ENCODE data around the gene GARIN5B.

Gene GARIN5B

DNA sequence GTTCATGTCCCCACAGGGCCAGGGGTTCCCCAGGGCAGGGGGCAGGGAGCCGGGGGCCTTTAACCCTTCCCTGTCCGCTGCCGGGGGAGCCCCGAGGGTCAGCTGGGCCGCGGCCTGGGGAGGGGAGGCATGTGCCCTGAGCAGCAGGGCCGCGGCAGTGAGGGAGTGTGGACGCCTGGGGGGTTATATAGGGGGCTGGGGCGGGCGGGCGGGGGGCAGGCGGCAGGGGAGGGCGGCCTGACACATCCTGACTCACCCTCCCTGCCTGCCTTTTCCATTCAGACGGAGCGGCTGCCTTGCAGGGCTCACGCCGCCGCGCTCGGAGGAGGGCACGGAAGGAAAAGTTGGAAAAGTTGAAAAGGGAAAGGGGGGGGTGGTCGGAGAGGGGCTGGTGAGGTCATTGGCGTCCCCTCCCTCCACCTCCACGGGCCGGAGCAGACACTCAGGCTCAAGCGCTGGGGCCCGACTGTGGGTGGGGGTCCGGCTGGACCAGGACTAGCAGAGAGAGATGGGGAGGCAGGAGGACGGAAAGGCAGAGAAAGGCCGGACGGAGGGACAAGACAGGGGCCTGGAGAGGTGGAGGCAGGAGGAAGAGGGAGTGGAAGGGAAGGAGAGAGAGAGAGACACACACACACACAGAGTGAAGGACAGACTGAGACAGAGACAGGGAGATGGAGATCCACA, 7.4 kb upstream of the GARIN5B start, which contains the start of gene IL11:
Gene IL11 (minus strand): TSS at position 159 of the 684 bp plus-strand sequence. CDS start 153 bp downstream, at position 6.
- peak; percentile 82 for DNase-seq (ENCODE audit: low read depth)

DNA sequence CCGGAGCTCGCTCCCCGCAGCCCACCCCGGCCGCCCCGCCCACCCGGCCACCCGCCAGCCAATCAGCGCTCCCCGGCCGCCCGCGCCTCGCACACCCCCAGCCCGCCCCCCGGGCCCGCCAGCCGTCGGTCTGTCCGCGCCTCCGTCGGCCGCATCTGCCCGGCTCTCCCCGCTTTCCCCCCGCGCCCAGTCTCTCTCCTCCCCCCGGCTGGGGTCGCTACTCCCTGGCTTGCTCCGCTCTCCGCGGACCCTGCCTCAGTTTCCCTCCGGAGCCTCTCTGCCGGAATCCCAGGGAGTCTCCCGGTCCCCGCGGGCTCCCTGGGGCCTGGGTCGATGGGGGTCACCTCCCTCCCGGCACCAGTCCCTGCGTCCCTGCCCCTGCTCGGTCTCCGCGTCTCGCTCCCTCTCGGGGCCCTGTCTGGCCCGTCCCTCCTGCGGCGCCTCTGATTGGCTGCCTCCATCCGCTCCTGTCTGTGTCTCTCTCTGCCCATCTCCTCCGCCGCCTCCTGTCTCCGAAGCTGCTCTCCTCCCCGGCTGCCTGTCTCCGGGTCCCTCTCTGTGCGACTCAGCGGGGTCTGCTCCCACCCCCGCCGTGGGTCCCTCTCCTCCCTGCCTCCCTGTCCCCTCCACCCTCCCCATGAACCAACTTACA, 6.7 kb upstream of the GARIN5B start:
- peak; percentile 91 for DNase-seq (ENCODE audit: low read depth)

DNA sequence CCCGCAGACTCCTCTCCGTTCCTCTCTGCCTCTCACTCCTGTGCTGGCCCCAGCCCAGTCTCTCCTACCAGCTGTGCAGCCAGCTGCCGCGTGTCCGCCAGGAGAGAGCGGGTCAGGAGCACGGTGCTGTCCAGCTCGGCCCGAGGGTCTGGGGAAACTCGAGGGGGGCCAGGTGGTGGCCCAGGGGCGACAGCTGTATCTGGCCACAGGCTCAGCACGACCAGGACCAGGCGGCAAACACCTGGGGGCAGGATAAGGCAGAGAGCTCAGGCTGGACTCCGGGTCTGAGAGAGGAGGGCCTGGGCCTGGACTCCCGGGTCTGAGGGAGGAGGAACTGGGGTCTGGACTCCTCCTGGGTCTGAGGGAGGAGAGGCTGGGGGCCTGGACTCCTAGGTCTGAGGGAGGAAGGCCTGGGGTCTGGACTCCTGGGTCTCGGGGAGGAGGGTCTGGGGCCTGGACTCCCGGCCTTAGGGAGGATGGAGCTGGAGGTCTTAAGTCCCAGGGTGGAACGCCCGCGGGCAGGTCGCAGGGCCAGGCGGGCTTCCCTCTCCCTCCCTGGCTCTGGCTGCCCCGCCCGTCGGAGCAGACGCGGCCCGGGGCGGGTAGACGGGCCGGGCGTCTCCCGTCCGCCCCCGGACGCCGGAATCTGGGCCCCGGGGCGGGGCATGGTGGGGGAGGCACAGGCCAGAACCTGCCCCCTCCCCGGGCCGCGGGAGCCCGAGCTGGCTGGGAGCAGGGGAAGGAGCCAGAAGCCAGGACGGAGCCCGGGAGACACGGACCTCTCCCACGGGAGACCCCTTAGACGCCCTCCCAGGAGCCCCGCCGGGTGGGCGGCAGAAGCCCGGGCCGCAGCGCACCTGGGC, 5.9 kb upstream of the GARIN5B start:
- DNase-seq (ENCODE audit: low read depth) = peak; percentile 74

DNA sequence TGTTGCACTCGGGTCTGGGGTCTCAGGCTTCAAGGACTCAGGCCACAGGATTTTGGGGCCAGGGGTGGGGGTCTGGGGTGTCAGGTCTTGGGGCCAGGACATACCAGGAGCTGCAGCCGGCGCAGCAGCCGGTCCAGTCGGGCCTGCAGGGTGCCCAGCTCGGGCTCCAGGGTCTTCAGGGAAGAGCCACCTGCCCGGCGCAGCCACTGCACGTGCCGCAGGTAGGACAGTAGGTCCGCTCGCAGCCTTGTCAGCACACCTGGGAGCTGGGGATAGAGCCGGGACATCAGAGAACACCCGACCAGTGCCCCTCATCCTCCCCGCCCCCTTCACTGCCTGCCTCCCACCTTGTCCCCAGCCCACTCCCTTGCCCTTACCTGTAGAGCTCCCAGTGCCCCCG, 5.0 kb upstream of the GARIN5B start:
- no peak for DNase-seq (ENCODE audit: low read depth)

DNA sequence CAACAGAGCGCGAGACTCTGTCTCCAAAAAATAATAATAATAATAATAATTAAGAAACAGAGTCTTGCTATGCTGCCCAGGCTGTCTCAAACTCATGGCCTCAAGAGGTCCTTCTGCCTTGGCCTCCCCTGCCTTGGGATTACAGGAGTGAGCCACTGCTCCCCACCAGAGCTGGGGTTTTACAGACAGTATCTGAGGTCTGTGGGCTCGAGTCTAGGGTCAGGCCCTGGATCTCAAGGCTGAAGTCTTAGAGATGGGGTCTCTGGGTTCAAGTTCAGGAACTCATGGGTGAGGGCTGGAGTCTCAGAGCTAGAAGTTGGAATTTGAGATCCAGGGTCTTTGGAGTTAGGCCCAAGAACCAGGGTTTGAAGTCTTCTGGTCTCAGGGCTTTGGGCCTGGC, 3.7 kb upstream of the GARIN5B start:
- no peak for DNase-seq (ENCODE audit: low read depth)

DNA sequence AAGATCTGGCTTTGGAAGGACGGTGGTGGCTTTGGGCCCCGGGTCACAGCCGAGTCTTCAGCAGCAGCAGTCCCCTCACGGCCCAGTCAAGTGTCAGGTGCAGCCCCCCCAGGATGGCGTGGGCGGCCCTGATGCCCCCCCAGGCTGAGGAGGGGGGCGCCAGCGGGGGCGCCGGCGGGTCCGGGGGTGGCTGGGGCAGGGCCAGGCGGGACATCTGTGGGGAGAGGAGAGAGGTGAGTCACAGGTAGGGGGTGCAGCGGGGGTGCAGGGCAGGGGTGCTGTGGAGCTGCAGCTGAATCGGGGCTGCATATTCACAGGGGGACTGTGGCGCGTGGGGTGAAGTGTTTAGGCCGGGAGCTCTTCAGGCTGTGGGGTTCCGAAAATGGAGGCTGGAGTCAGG, 2.9 kb upstream of the GARIN5B start:
- no peak for DNase-seq (ENCODE audit: low read depth)

DNA sequence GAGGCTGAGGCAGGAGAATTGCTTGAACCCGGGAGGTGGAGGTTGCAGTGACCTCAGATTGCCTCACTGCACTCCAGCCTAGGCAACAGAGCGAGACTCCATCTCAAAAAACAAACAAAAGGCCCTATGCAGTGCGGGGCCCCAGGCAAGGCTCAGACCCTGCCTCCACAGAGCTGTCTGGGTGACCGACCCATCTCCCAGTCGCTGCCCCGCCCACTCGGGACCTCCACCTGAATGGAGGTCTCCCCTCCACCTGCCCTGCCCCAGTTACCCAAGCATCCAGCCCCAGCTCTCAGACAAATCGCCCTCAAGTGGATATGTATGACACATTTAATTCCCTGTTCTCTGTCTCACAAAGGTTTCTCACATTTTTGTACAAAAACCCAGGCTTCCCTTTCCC, 2.2 kb upstream of the GARIN5B start:
- no peak for DNase-seq (ENCODE audit: low read depth)

DNA sequence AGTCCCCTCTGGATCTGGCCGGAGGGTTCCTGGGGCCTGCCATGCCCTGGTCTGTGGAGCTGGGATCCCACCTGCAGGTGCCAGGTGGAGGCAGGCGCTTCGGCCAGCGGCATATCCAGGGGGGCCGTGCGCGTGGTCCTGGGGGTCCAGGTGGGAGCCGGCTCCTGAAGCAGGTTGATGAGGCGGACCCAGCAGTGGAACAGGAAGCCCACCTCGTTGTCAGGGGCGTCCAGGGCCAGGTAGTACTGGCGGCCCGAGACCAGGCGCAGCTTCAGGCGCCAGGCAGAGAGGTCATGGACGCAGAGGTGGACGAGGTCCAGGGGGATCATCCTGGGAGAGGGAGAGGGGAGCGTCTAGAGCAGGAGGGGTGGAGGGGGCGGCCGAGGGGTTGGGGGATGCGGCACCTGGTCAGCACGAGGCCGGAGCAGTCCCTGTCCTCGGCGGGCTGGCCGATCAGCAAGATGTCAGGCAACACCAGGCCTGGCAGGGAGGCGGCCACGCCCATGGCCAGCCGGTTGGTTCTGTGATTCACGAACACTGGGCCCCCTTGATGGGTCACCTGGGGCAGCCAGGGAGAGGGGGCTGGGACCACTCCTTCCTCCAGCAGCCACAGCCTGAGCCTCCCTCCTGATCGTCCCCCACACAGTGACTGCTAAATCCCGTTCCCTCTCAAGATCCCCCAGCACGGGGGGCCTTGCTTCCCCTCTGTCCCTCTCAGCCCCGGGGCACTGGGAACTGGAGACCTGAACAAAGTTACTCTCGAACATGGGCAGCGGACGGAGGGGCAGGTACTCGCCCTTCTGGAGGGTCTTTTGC, 678 bp downstream of the GARIN5B start:
- no peak for DNase-seq (ENCODE audit: low read depth)

DNA sequence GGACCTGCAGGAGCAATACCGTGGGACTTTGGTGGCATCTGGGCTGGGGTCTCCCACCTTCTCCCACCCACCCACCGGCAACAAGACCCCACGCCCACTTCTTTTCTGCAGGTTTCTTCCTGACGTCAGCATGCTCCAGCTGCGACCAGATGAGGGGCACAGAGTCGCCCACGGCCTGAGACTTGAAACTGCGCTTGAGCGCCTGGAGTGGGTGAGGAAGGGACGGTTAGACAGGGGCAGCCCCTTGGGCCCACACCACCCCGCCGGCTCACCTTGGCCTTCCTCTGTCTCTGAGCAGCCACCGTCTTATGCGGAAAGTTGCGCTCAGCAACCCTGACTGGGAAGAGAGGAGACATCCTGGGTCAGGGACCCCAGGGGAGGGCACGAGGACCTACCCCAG, 2.2 kb downstream of the GARIN5B start:
- DNase-seq (ENCODE audit: low read depth) = no peak

DNA sequence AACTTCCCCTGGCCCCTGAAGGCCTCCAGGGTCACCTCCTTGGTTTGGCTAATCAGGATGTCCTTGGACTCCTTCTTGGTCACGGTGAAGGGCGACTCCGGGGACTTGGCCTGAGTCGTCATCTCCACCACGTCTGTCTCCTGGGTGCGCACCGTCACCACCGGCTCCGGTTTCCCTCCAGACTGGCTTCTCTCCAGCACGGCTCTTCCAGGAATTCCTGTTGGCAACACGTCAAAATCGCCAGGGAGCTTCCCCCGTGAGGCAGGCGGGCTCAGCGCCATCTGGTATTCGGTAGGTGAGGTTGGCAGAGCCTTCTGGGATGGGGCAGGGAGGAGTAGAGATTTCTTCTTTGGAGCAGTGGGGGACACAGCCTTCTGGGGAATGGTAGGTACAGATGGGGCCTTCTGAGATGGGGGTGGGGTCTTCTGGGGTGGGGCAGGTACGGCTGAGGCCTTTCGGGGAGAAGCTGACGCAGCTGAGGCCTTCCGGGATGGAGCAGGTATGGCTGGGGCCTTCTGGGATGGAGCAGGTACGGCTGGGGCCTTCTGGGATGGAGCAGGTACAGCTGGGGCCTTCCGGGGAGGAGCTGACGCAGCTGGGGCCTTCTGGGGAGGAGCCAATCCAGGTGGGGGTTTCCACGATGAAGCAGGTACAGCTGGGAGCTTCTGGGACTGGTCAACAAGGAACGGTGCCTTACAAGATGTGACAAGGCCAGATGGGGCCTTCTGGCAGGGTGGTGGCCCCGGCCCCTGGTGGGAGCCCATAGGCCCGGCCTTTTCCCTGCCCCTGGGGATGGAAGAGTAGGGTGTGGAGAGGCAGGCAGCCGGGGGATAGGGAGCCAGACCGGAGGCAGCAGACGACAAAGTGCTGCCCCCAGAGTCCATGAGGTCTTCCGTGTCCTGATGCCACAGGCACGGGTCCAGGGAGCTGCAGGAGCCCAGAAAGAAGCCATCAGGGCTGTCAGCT, 3.8 kb downstream of the GARIN5B start:
- DNase-seq (ENCODE audit: low read depth) = no peak

DNA sequence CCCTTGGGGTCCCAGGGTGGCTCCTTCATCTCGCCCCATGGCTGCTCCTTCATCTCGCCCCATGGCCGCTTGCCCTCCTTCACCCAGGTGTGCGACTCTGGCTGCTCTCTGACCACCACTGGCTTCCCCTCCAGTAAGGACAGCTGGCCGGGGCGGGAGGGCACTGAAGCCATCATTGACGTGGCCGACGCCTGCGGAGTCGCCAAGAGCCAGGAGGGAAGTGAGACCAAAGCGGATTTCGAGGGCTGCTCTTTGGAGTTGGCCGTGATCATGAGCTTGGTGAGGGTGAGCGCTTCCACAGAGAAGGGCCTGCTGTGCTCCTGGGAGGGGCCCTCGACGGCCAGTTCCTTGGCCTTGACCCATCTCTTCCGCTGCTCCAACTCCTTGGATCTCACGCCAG, 4.6 kb downstream of the GARIN5B start:
- DNase-seq (ENCODE audit: low read depth) = no peak

DNA sequence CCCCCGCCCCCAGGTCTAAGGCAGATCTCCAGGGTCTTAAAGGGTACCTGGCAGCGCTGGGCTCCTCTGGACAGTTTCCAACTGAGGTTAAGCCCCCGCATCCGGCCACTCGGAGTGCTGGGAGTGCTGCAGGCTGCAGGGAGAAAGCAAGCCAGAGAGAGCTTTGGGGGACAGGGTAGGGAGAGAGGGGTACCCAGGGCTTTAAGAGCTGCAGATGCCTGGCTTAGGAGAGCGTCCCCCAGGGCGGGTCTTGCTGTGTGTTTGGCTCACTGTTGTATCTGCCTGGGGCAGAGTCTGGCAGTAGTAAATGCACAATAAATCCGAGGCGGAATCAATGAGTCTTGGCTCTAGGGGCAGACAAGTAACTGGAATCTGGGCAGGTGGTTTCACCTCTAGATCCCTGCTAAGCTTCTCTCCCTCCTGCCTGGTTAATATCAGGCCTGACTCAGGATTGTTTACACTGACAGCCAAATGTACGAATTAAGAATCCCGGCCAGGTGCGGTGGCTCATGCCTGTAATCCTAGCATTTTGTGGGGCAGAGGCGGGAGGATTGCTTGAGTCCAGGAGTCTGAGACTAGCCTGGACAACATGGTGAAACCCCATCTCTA, 7.7 kb downstream of the GARIN5B start:
- DNase-seq (ENCODE audit: low read depth) = no peak

DNA sequence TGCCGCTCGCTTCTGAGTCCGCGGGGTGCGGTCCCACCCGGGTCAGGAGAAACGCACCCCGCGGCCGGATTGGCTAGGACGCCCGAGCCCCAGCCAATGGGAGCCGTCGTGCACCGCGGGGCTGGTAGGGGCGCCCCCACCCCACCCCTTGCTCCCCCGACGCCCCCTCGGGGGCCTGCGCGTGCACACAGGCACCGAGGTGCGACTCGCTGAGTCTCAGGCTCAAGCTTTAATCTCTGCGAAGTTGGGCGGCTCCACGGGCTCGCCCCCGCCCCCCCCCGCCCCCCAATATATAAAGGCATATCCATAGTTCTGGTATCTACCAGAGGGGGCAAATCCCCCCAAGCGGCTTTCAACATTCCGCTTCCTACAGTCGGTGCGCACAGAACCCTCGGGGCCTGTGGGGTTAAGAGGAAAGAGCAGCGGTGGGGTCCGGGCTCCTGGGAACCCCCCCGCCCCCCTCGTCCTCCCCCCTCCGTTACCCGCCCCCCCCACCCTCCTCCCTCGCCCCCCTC, 8.3 kb downstream of the GARIN5B start, which contains the start of gene COX6B2:
Gene COX6B2 (minus strand): TSS at position 22 of the 515 bp plus-strand sequence. CDS start 198 bp downstream, outside the sequence.
- no peak for DNase-seq (ENCODE audit: low read depth)

DNA sequence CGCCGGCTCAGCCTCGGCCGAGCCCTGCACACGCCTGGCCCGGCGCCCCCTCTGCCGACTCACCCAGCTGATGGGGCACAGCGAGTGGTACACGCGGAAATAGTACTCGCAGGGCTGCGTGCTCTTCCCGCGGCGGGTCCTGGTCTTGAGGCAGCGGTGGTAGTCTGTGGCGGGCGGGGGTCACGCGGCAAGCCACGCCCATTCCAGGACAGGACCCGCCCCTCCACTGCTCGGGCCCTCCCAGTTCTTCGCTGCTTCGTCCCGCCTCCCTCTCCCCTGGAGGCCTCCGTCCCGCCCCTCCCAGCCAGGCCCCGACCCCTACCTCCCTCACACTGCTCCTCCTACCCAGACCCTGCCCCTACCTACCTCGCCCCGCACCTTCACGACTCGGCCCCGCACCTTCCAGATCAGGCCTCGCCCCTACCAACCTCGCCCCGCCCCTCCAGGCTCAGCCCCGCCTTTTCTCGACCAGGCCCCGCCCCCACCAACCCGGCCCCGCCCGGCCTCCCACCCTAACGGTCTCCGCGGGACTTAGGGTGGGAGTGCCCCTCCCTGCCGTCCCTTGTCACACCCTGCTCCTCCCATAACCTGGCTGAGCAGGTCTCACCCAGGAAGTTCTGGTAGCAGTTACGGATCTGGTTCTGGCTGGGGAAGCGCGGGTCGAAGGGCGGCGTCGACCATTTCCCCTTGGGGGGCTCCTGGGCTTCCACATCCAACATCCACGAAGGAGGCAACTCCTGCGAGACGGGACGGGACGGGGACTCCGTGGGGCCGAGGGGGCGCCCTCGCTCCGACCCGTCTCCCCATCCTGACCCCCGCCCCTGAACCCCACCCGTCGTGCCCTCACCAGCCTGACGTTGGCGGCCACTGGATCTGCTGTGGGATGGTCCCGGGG, 9.0 kb downstream of the GARIN5B start:
- DNase-seq (ENCODE audit: low read depth) = peak; percentile 66

DNA sequence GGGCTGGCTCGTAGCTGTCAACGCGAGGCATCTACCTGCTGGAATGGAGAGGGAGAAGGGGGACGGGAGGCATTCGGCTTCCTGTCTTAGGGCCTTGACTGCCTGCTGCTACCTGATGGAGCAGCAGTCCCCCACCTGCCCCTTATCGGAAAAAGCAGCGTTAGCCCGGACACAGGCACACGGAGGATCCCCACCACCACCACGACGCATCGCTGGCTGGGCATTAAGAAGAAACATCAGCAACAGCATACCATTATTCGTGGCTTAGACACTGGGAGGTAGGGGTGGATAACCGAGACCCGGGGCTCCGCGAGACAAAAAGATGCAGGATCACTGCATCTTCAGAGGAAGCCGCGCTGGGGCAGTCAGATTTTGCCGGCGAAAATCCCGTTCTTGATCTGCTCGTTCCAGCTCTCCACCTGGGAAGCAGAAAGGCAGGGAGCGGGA, 9.7 kb downstream of the GARIN5B start:
- DNase-seq (ENCODE audit: low read depth) = no peak

DNA sequence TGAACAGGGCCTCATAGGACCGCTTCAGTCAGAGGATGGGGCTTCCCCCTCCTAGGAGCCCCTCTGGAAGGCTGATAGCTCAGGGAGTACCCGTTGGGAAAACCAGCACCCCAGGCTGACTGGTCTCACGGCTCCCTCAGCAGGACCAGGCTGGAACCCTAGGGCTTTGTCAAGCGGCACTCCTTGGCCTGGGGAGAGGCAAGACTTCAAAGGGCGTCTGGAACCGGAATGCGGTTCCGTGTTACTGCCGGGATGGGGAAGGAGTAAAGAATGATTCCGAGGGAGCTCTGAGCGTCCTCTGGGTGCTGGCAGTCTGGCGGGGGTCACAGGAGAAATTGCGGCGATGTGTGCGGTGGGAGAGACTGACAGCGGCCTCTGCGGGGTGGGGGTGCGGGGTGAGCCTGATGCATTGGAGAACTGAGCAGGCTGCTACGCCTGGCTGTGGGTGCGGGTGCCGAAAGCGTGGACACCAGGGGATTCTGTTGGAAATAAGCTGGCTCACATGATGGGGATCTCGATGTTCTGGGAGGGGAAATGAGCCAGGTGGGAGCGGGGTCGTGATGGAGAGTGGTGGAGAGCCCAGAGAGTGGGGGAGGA, 10.4 kb downstream of the GARIN5B start:
- no peak for DNase-seq (ENCODE audit: low read depth)

DNA sequence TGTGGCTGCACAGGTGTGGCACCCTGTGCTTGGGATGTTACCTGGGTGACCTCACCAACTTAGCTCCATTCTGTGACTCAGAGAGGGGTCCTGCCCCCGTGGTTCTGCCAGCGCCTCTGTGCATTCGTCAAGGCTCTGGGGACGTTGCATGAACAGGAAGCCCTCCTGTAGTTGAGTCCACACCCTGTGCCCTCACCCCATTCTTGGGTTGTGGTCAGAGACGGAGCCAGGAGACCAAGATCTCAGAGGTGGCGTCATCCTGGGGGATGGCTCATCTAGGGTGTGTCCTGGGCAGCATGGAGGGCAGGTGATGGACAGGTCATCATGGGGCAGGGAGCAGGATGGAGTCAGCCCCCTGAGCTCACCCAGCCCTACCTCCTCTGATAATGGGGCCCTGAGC, 11.0 kb downstream of the GARIN5B start:
- no peak for DNase-seq (ENCODE audit: low read depth)

DNA sequence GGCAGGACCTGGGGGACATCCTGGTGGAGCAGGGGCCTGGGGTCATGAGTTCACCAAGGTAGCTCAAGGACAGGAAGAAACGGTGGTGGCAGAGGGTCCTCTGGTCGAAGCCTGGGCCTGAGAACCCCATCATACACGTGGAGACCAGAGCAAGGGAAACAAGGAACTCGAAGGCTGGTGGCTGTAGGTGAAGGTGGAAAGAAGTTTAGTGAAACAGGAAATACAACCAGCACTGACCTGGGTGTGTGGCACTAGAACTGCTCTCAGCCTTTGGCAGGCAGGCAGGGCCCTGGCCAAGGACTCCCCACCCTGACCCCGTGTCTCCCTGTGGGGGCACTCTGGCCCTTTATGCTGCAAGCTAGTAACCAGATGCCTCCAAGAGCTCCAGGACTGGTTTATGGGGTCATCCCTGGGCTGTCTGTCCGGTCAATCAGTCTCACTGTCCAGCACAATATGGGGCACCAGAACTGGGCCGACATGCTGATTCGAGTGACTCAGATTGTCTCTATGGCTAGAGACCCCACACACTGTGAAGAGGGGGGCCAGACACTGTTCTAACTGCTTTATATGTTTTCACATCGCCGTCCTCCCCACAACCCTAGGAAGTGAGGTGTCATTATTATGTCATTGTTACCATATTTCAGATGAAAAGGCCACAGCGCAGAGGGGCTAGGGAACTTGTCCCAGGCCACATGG, 12.3 kb downstream of the GARIN5B start:
- DNase-seq (ENCODE audit: low read depth) = no peak
